Astrocyte (in vitro differentiated cells and primary cell): ENCODE data around the gene AVP. TPM values are rescaled to one million over a fixed set of nuclear protein-coding genes. Genes with fewer than 3 reads are reported as not detected.

Source experiments
- DNase-seq: peaks from one replicate; pipeline ENCODE4 v3.0.0-alpha.2; 2010; ENCODE audit warnings: low read depth
- FAIRE-seq: peaks from 2 replicates; lab custom pipeline; 2011; peaks lifted over from hg19 to GRCh38; lab: Jason Lieb, UNC
- H2AFZ ChIP-seq: 2 replicates; pipeline ENCODE4 v1.6.0; 2012; ENCODE audit warnings: low read depth, low read length, inconsistent platforms
- H3K27ac ChIP-seq: 2 replicates; pipeline ENCODE4 v1.5.1; 2011; ENCODE audit warnings: low read depth, low read length, inconsistent platforms
- H3K27me3 ChIP-seq: 2 replicates; pipeline ENCODE4 v1.6.0; 2011; ENCODE audit warnings: low read length, inconsistent platforms; ENCODE audit not compliant: insufficient read depth
- H3K36me3 ChIP-seq: 2 replicates; pipeline ENCODE4 v1.5.1; 2011; ENCODE audit warnings: low read length, inconsistent platforms; ENCODE audit not compliant: insufficient read depth
- H3K4me1 ChIP-seq: 2 replicates; pipeline ENCODE4 v1.5.1; 2011; ENCODE audit warnings: low read length, inconsistent platforms; ENCODE audit not compliant: insufficient read depth
- H3K4me2 ChIP-seq: 2 replicates; pipeline ENCODE4 v1.6.0; 2012; ENCODE audit warnings: low read length, inconsistent platforms
- H3K4me3 ChIP-seq: 2 replicates; pipeline ENCODE4 v1.5.1; 2011; ENCODE audit warnings: low read depth, mild to moderate bottlenecking, low read length, inconsistent platforms; ENCODE audit not compliant: insufficient read depth
- H3K79me2 ChIP-seq: 2 replicates; pipeline ENCODE4 v1.6.0; 2012; ENCODE audit warnings: mild to moderate bottlenecking, low read length, inconsistent platforms; ENCODE audit not compliant: insufficient read depth
- H3K9ac ChIP-seq: 2 replicates; pipeline ENCODE4 v1.6.0; 2012; ENCODE audit warnings: mild to moderate bottlenecking, low read length, inconsistent platforms
- H3K9me3 ChIP-seq: 2 replicates; pipeline ENCODE4 v1.5.1; 2012; ENCODE audit warnings: low read depth, mild to moderate bottlenecking, low read length, inconsistent platforms; ENCODE audit not compliant: insufficient read depth
- H4K20me1 ChIP-seq: 2 replicates; pipeline ENCODE4 v1.6.0; 2012; ENCODE audit warnings: low read length, inconsistent platforms; ENCODE audit not compliant: insufficient read depth
- H3K27ac Mint-ChIP-seq: one replicate; pipeline ENCODE4 v1.8.0; 2021; ENCODE audit warnings: mild to moderate bottlenecking, mixed read lengths; ENCODE audit not compliant: unreplicated experiment
- H3K27me3 Mint-ChIP-seq: one replicate; pipeline ENCODE4 v1.8.0; 2021; ENCODE audit warnings: low read depth, mixed read lengths; ENCODE audit not compliant: unreplicated experiment
- H3K36me3 Mint-ChIP-seq: one replicate; pipeline ENCODE4 v1.8.0; 2021; ENCODE audit warnings: low read depth, mixed read lengths; ENCODE audit not compliant: unreplicated experiment
- H3K4me1 Mint-ChIP-seq: one replicate; pipeline ENCODE4 v1.8.0; 2021; ENCODE audit warnings: low read depth, mixed read lengths; ENCODE audit not compliant: unreplicated experiment
- H3K4me3 Mint-ChIP-seq: one replicate; pipeline ENCODE4 v1.8.0; 2021; ENCODE audit warnings: mild to moderate bottlenecking, moderate library complexity, mixed read lengths; ENCODE audit not compliant: unreplicated experiment
- H3K9me3 Mint-ChIP-seq: one replicate; pipeline ENCODE4 v1.8.0; 2021; ENCODE audit warnings: mild to moderate bottlenecking, mixed read lengths; ENCODE audit not compliant: unreplicated experiment
- EZH2 ChIP-seq: IDR thresholded peaks from 2 replicates; pipeline ENCODE4 v1.6.1; 2012; ENCODE audit warnings: mild to moderate bottlenecking, low read length, inconsistent platforms; ENCODE audit not compliant: insufficient read depth
- total RNA-seq: library from RNA; stranded (reverse); gene quantifications from 2 replicates; pipeline ENCODE4 v1.2.1, GENCODE V29; 2021
- TF ChIP-seq, protein P1 (sequence below): IDR thresholded peaks from 2 replicates; pipeline ENCODE4 v1.5.1; 2011; ENCODE audit warnings: low read depth, mild to moderate bottlenecking, inconsistent platforms, low read length, moderate library complexity; ENCODE audit not compliant: insufficient read depth

Gene AVP
- total RNA-seq, 1 donor from 2014 or later, result not detected

DNA sequence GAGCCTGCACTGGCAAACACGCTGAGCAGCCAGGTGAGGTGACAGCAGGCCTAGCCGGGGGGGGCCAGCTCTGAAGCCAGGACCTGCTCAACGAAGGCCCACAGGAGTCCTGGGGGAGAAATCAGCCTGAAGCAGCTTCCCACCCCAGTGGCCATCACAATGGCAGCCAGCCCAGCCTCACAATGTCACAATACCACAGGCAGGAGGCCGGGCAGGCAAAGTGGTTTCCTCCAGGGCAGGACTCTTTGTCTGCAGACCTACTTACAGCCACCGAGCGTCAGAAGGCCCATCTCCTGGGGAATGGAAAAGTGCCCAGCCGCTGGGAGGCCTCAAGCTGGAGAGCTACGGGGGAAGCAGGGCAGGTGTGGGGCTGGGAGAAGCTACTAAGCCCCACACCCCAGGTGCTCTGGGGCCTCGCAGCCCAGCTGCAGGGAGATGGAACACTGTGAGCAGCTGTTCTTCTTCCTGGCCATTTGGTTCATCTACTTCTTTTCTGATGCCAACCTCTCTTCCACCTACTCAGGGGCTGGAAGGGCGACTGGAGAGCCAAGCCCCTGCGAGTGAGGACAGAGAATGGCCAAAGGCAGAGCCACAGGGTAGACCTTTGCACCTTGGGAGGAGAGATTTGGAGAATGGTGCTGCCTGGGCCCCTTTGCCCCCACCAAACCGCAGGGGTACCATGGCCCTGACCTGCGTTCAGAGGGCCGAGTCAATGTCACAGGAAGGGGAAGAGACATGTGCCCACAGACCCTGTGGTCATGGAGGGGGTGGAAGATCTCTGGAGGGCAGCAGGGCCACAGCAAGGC, 22.3 kb upstream of the AVP start:
- no peak for TF ChIP-seq EZH2
- TF ChIP-seq, protein P1, sequence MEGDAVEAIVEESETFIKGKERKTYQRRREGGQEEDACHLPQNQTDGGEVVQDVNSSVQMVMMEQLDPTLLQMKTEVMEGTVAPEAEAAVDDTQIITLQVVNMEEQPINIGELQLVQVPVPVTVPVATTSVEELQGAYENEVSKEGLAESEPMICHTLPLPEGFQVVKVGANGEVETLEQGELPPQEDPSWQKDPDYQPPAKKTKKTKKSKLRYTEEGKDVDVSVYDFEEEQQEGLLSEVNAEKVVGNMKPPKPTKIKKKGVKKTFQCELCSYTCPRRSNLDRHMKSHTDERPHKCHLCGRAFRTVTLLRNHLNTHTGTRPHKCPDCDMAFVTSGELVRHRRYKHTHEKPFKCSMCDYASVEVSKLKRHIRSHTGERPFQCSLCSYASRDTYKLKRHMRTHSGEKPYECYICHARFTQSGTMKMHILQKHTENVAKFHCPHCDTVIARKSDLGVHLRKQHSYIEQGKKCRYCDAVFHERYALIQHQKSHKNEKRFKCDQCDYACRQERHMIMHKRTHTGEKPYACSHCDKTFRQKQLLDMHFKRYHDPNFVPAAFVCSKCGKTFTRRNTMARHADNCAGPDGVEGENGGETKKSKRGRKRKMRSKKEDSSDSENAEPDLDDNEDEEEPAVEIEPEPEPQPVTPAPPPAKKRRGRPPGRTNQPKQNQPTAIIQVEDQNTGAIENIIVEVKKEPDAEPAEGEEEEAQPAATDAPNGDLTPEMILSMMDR, result no peak
- H3K9ac ChIP-seq, result no peak overlapping the region
- Mint-ChIP-seq H3K9me3 (no peaks in the 10 kb centered on the region), H3K4me1 (no peaks in the 10 kb centered on the region), H3K27ac (no peak overlapping the region), H3K4me3 (no peak overlapping the region), H3K27me3 (peaks cover 4% of the 10 kb centered on the region), H3K36me3 (peaks cover 4% of the 10 kb centered on the region)
- FAIRE-seq (no peak), DNase-seq (no peak)
- H4K20me1 ChIP-seq, result peaks cover 5% of the 10 kb centered on the region
- H3K9me3 ChIP-seq, result no peaks in the 10 kb centered on the region
- no peak overlapping the region for H2AFZ ChIP-seq
- H3K4me2 ChIP-seq, result no peak overlapping the region
- H3K27me3 ChIP-seq, result no peaks in the 10 kb centered on the region
- no peak overlapping the region for H3K27ac ChIP-seq
- no peaks in the 10 kb centered on the region for H3K4me1 ChIP-seq
- no peak overlapping the region for H3K4me3 ChIP-seq
- H3K79me2 ChIP-seq, result no peaks in the 10 kb centered on the region
- H3K36me3 ChIP-seq, result no peaks in the 10 kb centered on the region

DNA sequence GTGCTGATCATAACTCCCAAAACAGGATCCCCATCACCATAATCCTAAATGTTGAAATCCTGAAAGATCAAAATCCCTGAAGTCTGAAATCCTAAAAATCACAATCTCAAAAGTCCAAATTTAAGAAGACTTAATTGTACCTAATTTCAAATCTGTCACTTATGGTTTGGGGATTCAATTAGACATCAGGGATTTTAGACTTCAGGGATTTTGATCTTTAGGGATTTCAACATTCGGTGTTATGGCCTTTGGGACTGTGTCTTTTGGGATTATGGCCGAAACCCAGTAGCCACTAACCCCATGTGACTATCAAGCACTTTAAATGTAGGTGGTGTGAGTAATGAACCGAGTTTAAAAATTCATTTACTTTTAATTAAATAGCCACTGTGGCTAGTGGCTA, 21.7 kb upstream of the AVP start:
- H3K27me3 ChIP-seq, result no peaks in the 10 kb centered on the region
- DNase-seq (no peak), FAIRE-seq (no peak)
- Mint-ChIP-seq H3K4me1 (no peaks in the 10 kb centered on the region), H3K27me3 (no peaks in the 10 kb centered on the region), H3K4me3 (no peak overlapping the region), H3K27ac (no peak overlapping the region), H3K9me3 (no peaks in the 10 kb centered on the region), H3K36me3 (peaks cover 2% of the 10 kb centered on the region)
- no peaks in the 10 kb centered on the region for H3K36me3 ChIP-seq
- H3K9ac ChIP-seq, result no peak overlapping the region
- no peaks in the 10 kb centered on the region for H3K79me2 ChIP-seq
- H2AFZ ChIP-seq, result no peak overlapping the region
- no peak overlapping the region for H3K4me3 ChIP-seq
- no peaks in the 10 kb centered on the region for H3K4me1 ChIP-seq
- H3K9me3 ChIP-seq, result no peaks in the 10 kb centered on the region
- H3K27ac ChIP-seq, result no peak overlapping the region
- peaks cover 5% of the 10 kb centered on the region for H4K20me1 ChIP-seq
- H3K4me2 ChIP-seq, result no peak overlapping the region
- no peak for TF ChIP-seq EZH2
- TF ChIP-seq, protein P1, result no peak
